Measurements from ENCODE around the gene EVC2.

Gene EVC2

DNA sequence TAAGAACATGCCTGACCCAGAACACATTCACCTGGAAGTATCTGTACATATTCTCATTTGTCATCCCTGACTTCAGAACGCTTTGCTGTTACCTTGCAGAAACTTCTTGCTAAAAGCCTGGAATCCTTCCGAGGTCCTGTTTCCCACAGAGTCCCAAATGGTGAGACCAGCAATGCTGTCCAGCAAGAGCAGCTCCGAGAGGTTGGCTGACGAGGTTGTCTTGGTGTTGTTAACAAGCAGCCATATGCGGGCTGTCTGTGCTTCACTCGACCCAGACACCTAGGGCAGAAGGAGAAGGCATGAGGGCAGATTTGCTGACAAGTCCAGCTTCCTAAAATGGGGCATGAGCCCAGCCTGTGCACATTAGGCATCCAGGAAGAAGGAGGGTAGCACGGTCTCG lies 19.3 kb downstream of the EVC2 start:
- Mint-ChIP-seq H3K27me3 (no peaks in the 10 kb centered on the region), H3K27ac (no peak overlapping the region), H3K9me3 (no peaks in the 10 kb centered on the region), H3K36me3 (ENCODE audit: low read depth) (no peaks in the 10 kb centered on the region), H3K4me3 (no peak overlapping the region), H3K4me1 (ENCODE audit: low read depth) (no peaks in the 10 kb centered on the region)

DNA sequence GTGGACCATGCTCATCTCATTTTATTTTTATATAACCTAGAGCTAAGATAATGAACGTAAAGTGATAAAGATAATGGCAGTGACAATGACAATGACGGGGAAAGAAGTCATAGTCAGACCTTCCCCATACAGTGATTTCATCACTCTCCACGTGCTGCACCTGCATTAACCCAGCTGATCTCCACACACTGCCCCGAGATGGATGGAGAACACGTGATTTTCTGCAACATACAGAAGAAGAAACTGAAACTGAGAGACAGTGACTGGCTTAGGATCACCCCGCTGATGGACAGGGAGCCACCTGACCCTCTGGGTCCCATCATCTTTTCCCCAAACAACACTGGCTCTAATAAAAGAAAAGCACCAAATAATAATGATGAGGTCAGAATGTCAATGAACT lies 22.0 kb downstream of the EVC2 start:
- Mint-ChIP-seq H3K9me3 (no peaks in the 10 kb centered on the region), H3K4me3 (no peak overlapping the region), H3K4me1 (ENCODE audit: low read depth) (no peaks in the 10 kb centered on the region), H3K36me3 (ENCODE audit: low read depth) (no peaks in the 10 kb centered on the region), H3K27me3 (no peaks in the 10 kb centered on the region), H3K27ac (no peak overlapping the region)

- Mint-ChIP-seq H3K36me3 (ENCODE audit: low read depth) (no peaks in the 10 kb centered on the region), H3K27me3 (no peaks in the 10 kb centered on the region), H3K9me3 (no peaks in the 10 kb centered on the region), H3K27ac (no peak overlapping the region), H3K4me1 (ENCODE audit: low read depth) (no peaks in the 10 kb centered on the region), H3K4me3 (no peak overlapping the region)
Measured at GRCh38 chr4:5685296-5685695, 23.1 kb downstream of the EVC2 start.

DNA sequence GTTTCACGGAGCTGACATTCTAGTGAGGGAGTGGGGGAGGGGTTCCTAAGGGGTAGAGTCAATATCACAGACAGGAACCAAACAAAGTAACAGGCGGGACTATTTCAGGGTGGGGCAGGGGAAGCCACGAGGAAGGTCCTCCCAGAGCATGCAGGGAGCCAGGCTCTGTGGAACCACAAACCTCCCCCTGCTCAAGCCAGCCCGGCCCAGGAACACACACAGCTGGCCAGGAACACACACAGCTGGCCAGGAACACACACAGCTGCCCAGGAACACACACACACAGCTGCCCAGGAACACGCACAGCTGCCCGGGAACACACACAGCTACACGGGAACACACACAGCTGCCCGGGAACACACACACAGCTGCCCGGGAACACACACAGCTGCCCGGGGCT lies 24.8 kb downstream of the EVC2 start:
- Mint-ChIP-seq H3K4me3 (no peak overlapping the region), H3K4me1 (ENCODE audit: low read depth) (no peaks in the 10 kb centered on the region), H3K27ac (no peak overlapping the region), H3K27me3 (no peaks in the 10 kb centered on the region), H3K36me3 (ENCODE audit: low read depth) (no peaks in the 10 kb centered on the region), H3K9me3 (no peaks in the 10 kb centered on the region)

DNA sequence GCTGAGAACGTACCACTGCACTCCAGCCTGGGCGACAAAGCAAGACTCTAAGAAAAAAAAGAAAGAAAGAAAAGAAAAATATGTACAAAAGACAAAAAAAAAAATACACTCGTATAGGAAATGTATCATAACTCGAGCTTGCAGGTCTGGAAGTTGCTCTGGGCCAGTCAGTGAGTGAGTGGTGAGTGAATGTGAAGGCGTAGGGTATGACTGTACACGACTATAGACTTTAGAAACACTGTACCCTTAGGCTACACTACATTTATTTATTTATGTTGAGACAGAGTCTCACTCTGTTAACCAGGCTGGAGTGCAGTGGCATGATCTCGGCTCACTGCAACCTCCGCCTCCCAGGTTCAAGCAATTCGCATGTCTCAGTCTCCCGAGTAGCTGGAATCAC lies 29.4 kb downstream of the EVC2 start:
- Mint-ChIP-seq H3K36me3 (ENCODE audit: low read depth) (no peaks in the 10 kb centered on the region), H3K27ac (no peak overlapping the region), H3K9me3 (no peaks in the 10 kb centered on the region), H3K27me3 (no peaks in the 10 kb centered on the region), H3K4me3 (no peak overlapping the region), H3K4me1 (ENCODE audit: low read depth) (no peaks in the 10 kb centered on the region)

GRCh38 chr4:5676763-5677162 lies 31.6 kb downstream of the EVC2 start:
- H3K4me1 Mint-ChIP-seq (ENCODE audit: low read depth), result no peaks in the 10 kb centered on the region
- no peaks in the 10 kb centered on the region for H3K36me3 Mint-ChIP-seq (ENCODE audit: low read depth)
- no peaks in the 10 kb centered on the region for H3K9me3 Mint-ChIP-seq
- no peak overlapping the region for H3K27ac Mint-ChIP-seq
- H3K27me3 Mint-ChIP-seq, result no peaks in the 10 kb centered on the region
- H3K4me3 Mint-ChIP-seq, result no peak overlapping the region

DNA sequence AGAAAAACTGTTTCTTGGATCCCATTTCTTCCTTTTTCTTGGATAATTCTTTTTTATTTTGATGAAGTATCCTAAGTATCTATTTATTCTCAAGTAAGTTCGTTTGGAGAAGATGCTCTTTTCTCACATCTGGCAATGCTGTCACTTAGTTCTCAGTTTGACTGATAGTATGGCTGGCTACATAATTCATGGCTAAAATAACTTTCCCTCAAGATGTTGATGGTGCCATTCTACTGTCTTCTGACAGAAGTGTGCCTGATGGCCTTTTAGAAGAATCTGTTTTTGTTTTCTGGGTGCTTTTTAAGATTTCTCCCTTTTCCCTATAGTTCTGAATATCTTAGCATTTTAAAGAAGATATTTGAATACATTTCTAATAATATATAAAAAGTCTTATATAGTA lies 41.6 kb downstream of the EVC2 start:
- no peak overlapping the region for H3K4me3 Mint-ChIP-seq
- H3K27ac Mint-ChIP-seq, result no peak overlapping the region
- H3K36me3 Mint-ChIP-seq (ENCODE audit: low read depth), result peaks cover 4% of the 10 kb centered on the region
- no peaks in the 10 kb centered on the region for H3K4me1 Mint-ChIP-seq (ENCODE audit: low read depth)
- peaks cover 17% of the 10 kb centered on the region for H3K9me3 Mint-ChIP-seq
- no peaks in the 10 kb centered on the region for H3K27me3 Mint-ChIP-seq

DNA sequence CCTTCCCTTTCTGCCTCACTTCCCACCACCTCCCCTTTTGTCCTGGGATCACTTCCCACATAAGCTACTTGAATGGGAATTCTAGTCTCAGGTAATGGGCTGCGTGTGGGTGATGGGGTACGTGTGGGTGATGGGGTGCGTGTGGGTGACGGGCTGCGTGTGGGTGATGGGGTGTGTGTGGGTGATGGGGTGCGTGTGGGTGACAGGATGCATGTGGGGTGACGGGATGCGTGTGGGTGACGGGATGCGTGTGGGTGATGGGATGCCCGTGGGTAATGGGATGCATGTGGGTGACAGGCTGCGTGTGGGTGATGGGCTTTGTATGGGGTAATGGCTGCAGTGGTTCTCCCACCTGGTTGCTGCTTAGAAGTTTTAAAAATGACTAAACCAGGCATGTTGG lies 43.6 kb downstream of the EVC2 start:
- H3K4me3 Mint-ChIP-seq, result no peak overlapping the region
- H3K27ac Mint-ChIP-seq, result no peak overlapping the region
- H3K36me3 Mint-ChIP-seq (ENCODE audit: low read depth), result peaks cover 4% of the 10 kb centered on the region
- no peaks in the 10 kb centered on the region for H3K4me1 Mint-ChIP-seq (ENCODE audit: low read depth)
- H3K27me3 Mint-ChIP-seq, result no peaks in the 10 kb centered on the region
- H3K9me3 Mint-ChIP-seq, result peaks cover 24% of the 10 kb centered on the region

- no peak overlapping the region for H3K27ac Mint-ChIP-seq
- peaks cover 15% of the 10 kb centered on the region for H3K9me3 Mint-ChIP-seq
- H3K4me3 Mint-ChIP-seq, result no peak overlapping the region
- H3K27me3 Mint-ChIP-seq, result peaks cover 4% of the 10 kb centered on the region
- H3K4me1 Mint-ChIP-seq (ENCODE audit: low read depth), result no peaks in the 10 kb centered on the region
- peaks cover 4% of the 10 kb centered on the region for H3K36me3 Mint-ChIP-seq (ENCODE audit: low read depth)
Measured at GRCh38 chr4:5662555-5662954, 45.8 kb downstream of the EVC2 start.

DNA sequence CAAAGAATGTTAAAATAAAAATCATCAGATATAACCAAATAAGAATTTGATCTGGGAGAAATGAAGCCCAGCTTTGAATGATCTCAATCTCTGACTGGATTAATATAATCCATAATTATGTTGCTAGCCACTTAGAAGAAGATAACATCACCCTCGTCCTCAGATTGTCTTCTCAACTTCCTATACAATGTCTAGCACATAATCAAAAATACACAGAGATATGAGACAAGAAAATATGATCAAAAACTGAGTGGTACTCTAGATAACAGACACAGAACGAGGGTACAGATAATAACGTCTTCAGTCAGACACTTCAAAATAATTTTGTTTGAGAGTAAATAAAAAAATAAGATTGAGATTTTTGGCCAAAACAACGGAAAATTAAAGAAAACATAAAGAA lies 47.1 kb downstream of the EVC2 start:
- H3K9me3 Mint-ChIP-seq, result peaks cover 15% of the 10 kb centered on the region
- H3K27me3 Mint-ChIP-seq, result peaks cover 4% of the 10 kb centered on the region
- H3K4me3 Mint-ChIP-seq, result no peak overlapping the region
- no peaks in the 10 kb centered on the region for H3K4me1 Mint-ChIP-seq (ENCODE audit: low read depth)
- H3K27ac Mint-ChIP-seq, result no peak overlapping the region
- peaks cover 4% of the 10 kb centered on the region for H3K36me3 Mint-ChIP-seq (ENCODE audit: low read depth)

- Mint-ChIP-seq H3K4me3 (no peak overlapping the region), H3K27me3 (peaks cover 4% of the 10 kb centered on the region), H3K9me3 (peaks cover 15% of the 10 kb centered on the region), H3K36me3 (ENCODE audit: low read depth) (peaks cover 4% of the 10 kb centered on the region), H3K4me1 (ENCODE audit: low read depth) (no peaks in the 10 kb centered on the region), H3K27ac (no peak overlapping the region)
Measured at GRCh38 chr4:5660185-5660584, 48.2 kb downstream of the EVC2 start.

- no peak overlapping the region for H3K27ac Mint-ChIP-seq
- no peaks in the 10 kb centered on the region for H3K4me1 Mint-ChIP-seq (ENCODE audit: low read depth)
- no peak overlapping the region for H3K4me3 Mint-ChIP-seq
Measured at GRCh38 chr4:5658974-5659373, 49.4 kb downstream of the EVC2 start.

GRCh38 chr4:5656415-5656814 lies 51.9 kb downstream of the EVC2 start:
- no peaks in the 10 kb centered on the region for H3K36me3 Mint-ChIP-seq (ENCODE audit: low read depth)
- peaks cover 3% of the 10 kb centered on the region for H3K9me3 Mint-ChIP-seq
- H3K4me1 Mint-ChIP-seq (ENCODE audit: low read depth), result no peaks in the 10 kb centered on the region
- H3K27me3 Mint-ChIP-seq, result peaks cover 4% of the 10 kb centered on the region
- no peak overlapping the region for H3K27ac Mint-ChIP-seq
- no peak overlapping the region for H3K4me3 Mint-ChIP-seq

More at GRCh38 chr4:5658974-5659373, 49.4 kb downstream of the EVC2 start:
- peaks cover 4% of the 10 kb centered on the region for H3K27me3 Mint-ChIP-seq
- peaks cover 15% of the 10 kb centered on the region for H3K9me3 Mint-ChIP-seq
- peaks cover 4% of the 10 kb centered on the region for H3K36me3 Mint-ChIP-seq (ENCODE audit: low read depth)

GRCh38 chr4:5654791-5655190 lies 53.6 kb downstream of the EVC2 start:
- Mint-ChIP-seq H3K4me1 (ENCODE audit: low read depth) (no peaks in the 10 kb centered on the region), H3K36me3 (ENCODE audit: low read depth) (no peaks in the 10 kb centered on the region), H3K4me3 (no peak overlapping the region), H3K9me3 (no peaks in the 10 kb centered on the region), H3K27ac (no peak overlapping the region), H3K27me3 (peaks cover 4% of the 10 kb centered on the region)

- Mint-ChIP-seq H3K4me1 (ENCODE audit: low read depth) (no peaks in the 10 kb centered on the region), H3K4me3 (no peak overlapping the region), H3K27ac (no peak overlapping the region), H3K27me3 (peaks cover 4% of the 10 kb centered on the region), H3K36me3 (ENCODE audit: low read depth) (no peaks in the 10 kb centered on the region), H3K9me3 (no peaks in the 10 kb centered on the region)
Measured at GRCh38 chr4:5651089-5651488, 57.3 kb downstream of the EVC2 start.

GRCh38 chr4:5650040-5650439 lies 58.3 kb downstream of the EVC2 start:
- Mint-ChIP-seq H3K4me3 (no peak overlapping the region), H3K9me3 (no peaks in the 10 kb centered on the region), H3K27me3 (peaks cover 4% of the 10 kb centered on the region), H3K36me3 (ENCODE audit: low read depth) (no peaks in the 10 kb centered on the region), H3K4me1 (ENCODE audit: low read depth) (no peaks in the 10 kb centered on the region), H3K27ac (no peak overlapping the region)

GRCh38 chr4:5647351-5647750 lies 61.0 kb downstream of the EVC2 start:
- no peak overlapping the region for H3K4me3 Mint-ChIP-seq
- H3K27me3 Mint-ChIP-seq, result peaks cover 4% of the 10 kb centered on the region
- no peaks in the 10 kb centered on the region for H3K9me3 Mint-ChIP-seq
- H3K4me1 Mint-ChIP-seq (ENCODE audit: low read depth), result no peaks in the 10 kb centered on the region
- no peaks in the 10 kb centered on the region for H3K36me3 Mint-ChIP-seq (ENCODE audit: low read depth)
- H3K27ac Mint-ChIP-seq, result no peak overlapping the region

All from stimulated activated naive CD8-positive, alpha-beta T cell treated with anti-CD3 and anti-CD28 coated beads, Interleukin-15, Interleukin-2, amounts not matched to agents 100 ng/mL and 50 ng/mL, for 24 hours (primary cell).